Measurements from ENCODE around the gene CCP110. TPM values are rescaled to one million over a fixed set of nuclear protein-coding genes. Genes with fewer than 3 reads are reported as not detected.

CCP110 gene
- total and polyA plus RNA-seq, 2 of the 13 experiments (the other 11 are each of a cell fraction or from before 2014, with no cell fraction given), result 10.0 to 11.1 TPM

DNA sequence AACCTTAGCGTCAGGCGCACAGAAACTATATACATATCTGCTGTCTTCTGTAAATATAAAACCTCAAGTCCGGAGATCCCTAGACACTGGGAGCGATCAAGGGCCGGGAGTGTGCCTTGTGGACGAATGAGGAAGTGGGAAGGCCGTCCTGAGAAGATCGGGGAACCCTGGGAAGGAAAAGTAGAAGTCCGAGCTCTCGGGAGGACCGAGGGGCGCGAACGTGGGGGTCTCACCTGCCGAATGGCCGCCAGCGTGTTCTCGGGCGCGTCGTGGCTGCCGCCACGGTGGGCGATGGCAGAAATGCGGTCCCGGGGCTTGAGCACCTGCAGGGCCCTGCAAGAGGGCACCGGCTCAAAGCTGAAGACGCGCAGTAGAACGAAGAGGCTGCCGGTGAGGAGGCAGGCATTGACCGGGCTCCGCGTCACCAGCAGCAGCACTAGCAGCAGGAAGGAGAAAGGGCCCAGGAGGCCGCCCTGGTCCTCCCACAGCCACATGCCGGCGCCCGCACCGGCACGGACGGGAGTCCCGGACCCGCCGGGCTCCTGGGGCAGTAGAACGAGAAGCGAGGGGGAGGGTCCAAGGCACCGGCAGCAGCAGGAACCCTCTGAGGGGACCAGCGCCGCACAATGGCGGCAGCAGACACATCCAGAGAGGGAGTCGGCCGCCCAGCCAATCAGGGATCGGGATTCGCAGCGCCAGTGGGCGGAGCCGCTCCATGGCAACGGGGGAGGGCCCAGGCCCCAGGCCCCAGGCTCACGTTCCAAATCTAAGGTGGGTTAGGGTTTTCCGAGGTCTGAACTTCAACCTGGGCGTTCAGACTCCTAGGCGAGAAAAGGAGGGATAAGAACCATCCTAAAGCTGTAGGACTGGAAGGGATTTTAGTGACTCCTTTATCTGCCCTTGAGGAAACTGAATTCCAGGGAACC, 2.0 kb upstream of the CCP110 start, which contains the start of gene GDE1 (continued):
- TF ChIP-seq GPN1 (CRISPR knock-in tag; IDR thresholded peaks at IDR 0.05; ENCODE audit: borderline replicate concordance) (0 out of 2 replicates have a peak, but pooled peaks have one; percentile 57), ZNF337 (CRISPR knock-in tag; IDR thresholded peaks at IDR 0.05; ENCODE audit: borderline replicate concordance, low read depth) (peak; percentile 95; the same call in 1 of the 2 replicates), RARA (CRISPR knock-in tag; IDR thresholded peaks at IDR 0.05) (0 out of 2 replicates have a peak, but pooled peaks have one; percentile 30), ZNF850 (CRISPR knock-in tag; conservative IDR thresholded peaks at IDR 0.05) (peak; percentile 92), SRSF9 (IDR thresholded peaks at IDR 0.05; ENCODE audit: borderline replicate concordance, insufficient read depth, low read depth, low read length, poor library complexity, severe bottlenecking) (no peak), CREB1 (IDR thresholded peaks at IDR 0.05) (peak; percentile 57), CREB1 (CRISPR knock-in tag; IDR thresholded peaks at IDR 0.05) (peak; percentile 52; the same call in 1 of the 2 replicates), ZFYVE20 (CRISPR knock-in tag; IDR thresholded peaks at IDR 0.05; ENCODE audit: borderline replicate concordance, low read depth) (no peak), MAZ (IDR thresholded peaks at IDR 0.05; ENCODE audit: borderline replicate concordance, low read depth, low read length) (peak; percentile 77; the same call in 1 of the 2 replicates), MAZ (CRISPR knock-in tag; IDR thresholded peaks at IDR 0.05; ENCODE audit: low read depth) (peak; percentile 25; the same call in 1 of the 2 replicates), RFXAP (CRISPR knock-in tag; IDR thresholded peaks at IDR 0.05; ENCODE audit: borderline replicate concordance) (peak; percentile 85), SCMH1 (CRISPR knock-in tag; IDR thresholded peaks at IDR 0.05; ENCODE audit: borderline replicate concordance) (no peak), ZNF629 (CRISPR knock-in tag; conservative IDR thresholded peaks at IDR 0.05) (no peak), ZBTB3 (CRISPR knock-in tag; IDR thresholded peaks at IDR 0.05; ENCODE audit: borderline replicate concordance, low read depth) (no peak), ZSCAN20 (CRISPR knock-in tag; IDR thresholded peaks at IDR 0.05; ENCODE audit: borderline replicate concordance) (0 out of 2 replicates have a peak, but pooled peaks have one; percentile 42), ZNF3 (CRISPR knock-in tag; IDR thresholded peaks at IDR 0.05) (no peak), CBX1 (IDR thresholded peaks at IDR 0.05; ENCODE audit: low read depth) (peak; percentile 40)
- TF ChIP-seq, protein P1, sequence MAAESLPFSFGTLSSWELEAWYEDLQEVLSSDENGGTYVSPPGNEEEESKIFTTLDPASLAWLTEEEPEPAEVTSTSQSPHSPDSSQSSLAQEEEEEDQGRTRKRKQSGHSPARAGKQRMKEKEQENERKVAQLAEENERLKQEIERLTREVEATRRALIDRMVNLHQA (CRISPR knock-in tag; IDR thresholded peaks at IDR 0.05), result no peak
- TF ChIP-seq, protein P2, sequence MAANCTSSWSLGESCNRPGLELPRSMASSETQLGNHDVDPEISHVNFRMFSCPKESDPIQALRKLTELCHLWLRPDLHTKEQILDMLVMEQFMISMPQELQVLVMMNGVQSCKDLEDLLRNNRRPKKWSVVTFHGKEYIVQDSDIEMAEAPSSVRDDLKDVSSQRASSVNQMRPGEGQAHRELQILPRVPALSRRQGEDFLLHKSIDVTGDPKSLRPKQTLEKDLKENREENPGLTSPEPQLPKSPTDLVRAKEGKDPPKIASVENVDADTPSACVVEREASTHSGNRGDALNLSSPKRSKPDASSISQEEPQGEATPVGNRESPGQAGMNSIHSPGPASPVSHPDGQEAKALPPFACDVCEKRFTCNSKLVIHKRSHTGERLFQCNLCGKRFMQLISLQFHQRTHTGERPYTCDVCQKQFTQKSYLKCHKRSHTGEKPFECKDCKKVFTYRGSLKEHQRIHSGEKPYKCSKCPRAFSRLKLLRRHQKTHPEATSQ (CRISPR knock-in tag; IDR thresholded peaks at IDR 0.05; ENCODE audit: borderline replicate concordance), result no peak
- TF ChIP-seq, protein P3, sequence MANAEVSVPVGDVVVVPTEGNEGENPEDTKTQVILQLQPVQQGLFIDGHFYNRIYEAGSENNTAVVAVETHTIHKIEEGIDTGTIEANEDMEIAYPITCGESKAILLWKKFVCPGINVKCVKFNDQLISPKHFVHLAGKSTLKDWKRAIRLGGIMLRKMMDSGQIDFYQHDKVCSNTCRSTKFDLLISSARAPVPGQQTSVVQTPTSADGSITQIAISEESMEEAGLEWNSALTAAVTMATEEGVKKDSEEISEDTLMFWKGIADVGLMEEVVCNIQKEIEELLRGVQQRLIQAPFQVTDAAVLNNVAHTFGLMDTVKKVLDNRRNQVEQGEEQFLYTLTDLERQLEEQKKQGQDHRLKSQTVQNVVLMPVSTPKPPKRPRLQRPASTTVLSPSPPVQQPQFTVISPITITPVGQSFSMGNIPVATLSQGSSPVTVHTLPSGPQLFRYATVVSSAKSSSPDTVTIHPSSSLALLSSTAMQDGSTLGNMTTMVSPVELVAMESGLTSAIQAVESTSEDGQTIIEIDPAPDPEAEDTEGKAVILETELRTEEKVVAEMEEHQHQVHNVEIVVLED (CRISPR knock-in tag; IDR thresholded peaks at IDR 0.05; ENCODE audit: borderline replicate concordance), result peak; percentile 77; the same call in 1 of the 2 replicates
- TF ChIP-seq, protein P4, sequence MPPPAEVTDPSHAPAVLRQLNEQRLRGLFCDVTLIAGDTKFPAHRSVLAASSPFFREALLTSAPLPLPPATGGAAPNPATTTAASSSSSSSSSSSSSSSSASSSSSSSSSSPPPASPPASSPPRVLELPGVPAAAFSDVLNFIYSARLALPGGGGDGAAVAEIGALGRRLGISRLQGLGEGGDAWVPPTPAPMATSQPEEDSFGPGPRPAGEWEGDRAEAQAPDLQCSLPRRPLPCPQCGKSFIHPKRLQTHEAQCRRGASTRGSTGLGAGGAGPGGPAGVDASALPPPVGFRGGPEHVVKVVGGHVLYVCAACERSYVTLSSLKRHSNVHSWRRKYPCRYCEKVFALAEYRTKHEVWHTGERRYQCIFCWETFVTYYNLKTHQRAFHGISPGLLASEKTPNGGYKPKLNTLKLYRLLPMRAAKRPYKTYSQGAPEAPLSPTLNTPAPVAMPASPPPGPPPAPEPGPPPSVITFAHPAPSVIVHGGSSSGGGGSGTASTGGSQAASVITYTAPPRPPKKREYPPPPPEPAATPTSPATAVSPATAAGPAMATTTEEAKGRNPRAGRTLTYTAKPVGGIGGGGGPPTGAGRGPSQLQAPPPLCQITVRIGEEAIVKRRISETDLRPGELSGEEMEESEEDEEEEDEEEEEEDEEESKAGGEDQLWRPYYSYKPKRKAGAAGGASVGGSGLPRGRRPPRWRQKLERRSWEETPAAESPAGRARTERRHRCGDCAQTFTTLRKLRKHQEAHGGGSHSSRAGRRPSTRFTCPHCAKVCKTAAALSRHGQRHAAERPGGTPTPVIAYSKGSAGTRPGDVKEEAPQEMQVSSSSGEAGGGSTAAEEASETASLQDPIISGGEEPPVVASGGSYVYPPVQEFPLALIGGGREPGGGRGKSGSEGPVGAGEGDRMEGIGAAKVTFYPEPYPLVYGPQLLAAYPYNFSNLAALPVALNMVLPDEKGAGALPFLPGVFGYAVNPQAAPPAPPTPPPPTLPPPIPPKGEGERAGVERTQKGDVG (CRISPR knock-in tag; IDR thresholded peaks at IDR 0.05; ENCODE audit: borderline replicate concordance), result peak; percentile 62; the same call in 1 of the 2 replicates
